GM11168 (cell line): ENCODE measurements around the gene NDUFS3.

Experiments
- in situ Hi-C: fragments of 300-500 bp; cut with MboI; formaldehyde crosslinking; loops from one replicate; pipeline ENCODE4 v1.12.0; 2022; ENCODE audit warnings: low sequenced_read_pairs; ENCODE audit not compliant: unreplicated experiment

The NDUFS3 gene

GRCh38 chr11:47589118-47589517 lies 10.2 kb downstream of the NDUFS3 start:
- in situ Hi-C loops, result no loop called here

DNA sequence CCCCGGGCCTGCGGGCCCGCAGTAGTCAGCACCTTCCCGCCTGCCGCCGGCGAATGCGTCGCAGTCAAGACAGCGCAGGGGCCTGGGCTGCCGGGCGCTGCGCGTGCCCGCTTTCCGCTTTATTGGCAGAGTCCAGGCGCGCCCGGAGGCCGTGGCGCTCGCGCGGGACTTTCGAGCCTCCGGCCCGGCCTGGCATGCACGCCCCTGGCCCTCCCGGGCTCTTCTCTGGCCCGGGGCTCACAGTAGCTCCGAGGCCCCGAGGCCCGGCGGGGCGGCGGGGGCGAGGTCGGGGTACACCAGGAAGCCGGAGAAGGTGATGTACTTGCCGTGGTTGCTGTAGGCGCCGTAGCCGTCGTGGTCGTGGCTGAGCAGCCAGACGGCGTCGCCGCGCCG lies 10.7 kb downstream of the NDUFS3 start:
- in situ Hi-C loops, result no loop called here

DNA sequence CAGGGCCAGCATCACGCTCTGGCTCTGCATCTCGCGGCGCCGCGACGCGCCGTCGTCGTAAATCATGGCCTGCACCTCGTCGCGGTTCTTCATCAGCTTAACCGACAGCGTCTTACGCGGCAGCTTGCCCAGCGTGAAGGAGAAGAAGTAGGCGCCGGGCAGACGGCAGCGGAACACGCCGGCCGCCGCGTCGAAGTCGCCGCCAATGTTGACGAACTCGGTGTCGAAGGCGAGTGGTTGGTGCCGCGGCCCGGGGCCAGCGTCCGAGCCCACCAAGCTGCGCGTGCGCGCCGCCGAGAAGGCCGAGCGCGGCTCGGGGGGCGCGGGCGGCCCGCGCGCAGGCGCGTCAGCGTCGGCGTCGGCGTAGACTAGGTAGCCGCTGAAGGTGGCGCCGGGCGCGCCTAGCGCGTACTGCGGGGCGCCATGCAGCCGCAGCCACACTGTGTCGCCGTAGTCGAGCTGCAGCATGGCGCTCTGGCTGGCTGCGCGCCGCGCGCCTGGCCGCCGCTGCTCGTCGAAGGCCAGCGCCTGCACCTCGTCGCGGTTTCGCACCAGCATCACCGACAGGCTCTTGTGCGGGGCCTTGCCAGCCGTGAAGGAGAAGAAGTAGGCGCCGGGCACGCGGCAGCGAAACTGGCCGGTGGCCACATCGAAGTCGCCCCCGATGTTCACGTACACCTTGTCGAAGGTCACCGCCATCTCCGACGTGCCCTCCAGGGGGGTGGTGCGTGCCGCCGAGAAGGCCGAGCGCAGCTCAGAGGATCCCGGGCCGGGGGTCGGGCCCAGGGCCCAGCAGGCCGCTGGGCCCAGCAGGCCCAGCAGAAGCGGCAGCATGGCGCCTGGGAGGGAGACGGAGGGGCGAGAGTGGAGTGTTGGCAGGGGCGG lies 11.3 kb downstream of the NDUFS3 start:
- in situ Hi-C loops, result no loop called here

DNA sequence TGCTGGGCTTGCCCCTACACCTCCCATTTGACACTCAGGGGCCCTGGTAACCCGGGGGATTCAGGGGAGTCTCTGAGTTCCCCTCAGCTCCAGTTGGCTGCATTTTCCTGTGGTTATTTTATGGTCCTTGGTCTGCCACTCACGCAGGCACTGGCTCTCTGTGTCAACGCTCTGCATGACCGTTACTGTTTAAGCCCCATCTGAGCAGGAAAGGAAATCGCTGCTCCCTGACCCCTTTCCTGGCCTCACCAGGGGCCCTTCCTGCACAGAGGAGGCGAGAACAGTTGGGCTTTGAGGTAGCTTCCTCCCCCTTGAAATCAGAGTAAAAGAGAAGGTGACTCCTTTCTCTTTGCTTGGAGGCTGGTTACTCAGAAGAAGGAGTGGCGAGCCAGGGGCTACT lies 12.9 kb downstream of the NDUFS3 start:
- in situ Hi-C loops, result no loop called here

DNA sequence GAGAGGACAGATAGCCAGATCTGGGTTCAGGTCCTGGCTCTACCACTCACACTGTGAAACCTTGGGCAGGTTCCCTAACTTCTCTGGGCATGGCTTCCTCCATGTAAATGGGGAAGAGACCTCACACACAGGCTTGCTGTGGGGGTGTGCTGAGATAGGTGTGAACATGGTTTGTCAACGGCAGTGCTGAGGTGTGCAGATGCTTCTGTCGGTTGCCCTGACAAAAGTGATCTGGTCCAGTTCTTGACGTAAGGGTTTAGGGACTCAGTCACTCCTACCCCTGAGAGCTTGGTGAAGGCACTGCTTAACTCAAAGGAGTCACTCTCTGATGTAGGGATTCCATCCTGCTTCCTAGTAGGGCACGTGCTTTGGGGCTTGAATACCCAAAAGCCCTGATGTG lies 13.4 kb downstream of the NDUFS3 start:
- in situ Hi-C loops, result no loop called here

DNA sequence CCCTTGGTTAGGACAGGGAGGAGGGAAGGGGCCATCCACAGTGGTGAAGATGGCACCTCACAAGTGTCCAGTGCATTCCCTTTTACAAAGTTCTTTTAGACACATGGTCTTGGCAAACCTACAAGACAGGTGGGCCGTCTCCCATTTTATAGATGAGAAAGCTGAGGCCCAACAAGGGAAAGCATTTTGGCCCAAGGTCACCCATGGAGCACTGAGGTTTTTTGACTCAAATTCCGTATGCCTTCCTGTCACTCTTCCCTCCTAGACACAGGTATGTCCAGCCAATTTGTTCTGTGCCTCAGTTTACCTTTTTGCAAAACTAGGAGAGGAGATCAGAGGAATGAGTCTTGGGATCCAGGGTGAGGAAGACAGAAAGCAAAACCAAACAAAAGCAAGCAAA lies 14.1 kb downstream of the NDUFS3 start:
- in situ Hi-C loops, result no loop called here

- in situ Hi-C loops, result no loop called here
Measured at GRCh38 chr11:47593492-47593933, 14.6 kb downstream of the NDUFS3 start.

DNA sequence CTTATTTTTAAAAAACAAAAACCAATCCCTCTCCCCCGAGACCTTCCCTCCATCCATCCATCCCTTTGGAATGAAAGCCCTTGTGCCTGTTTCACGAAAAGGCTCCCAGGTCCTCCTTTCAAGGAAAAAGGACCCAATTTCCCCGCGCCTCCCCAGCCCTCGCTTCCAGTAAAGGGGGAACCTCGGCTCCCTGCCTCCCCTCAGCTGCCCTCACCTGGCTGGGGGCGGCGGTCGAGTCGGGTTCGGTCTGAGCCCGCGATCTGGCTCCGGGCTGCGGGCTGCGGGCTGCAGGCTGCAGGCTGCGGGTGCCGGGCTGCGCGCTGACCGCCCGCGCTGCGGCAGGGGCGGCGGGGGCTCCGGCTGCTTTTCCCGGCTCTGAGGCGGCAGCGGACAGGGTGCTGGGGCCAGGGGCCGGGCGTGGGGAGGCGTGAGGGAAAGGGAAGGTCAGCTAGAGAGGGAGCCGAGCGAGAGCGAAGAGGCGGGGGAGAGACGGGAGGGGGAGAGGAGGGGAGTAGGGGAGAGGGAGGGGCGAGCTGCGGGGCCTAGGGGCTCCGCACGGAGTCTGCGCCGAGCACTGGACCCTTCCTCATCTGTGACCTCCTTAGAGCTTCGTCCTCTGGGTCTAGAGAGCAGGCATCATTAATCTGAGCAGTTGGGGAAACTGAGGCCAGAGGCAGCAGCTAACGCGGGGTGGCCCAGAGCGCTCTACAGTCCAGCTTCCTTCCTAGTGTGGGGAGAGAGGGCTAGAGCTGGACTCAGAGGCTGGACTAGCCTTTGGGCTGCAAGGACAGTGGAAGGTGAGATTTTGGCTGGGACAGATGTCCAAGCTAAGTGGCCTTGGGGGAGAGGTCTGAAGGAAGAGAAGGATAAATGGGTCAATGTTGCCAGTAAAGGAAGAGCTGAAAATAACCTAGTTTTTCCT lies 15.3 kb downstream of the NDUFS3 start, which contains the start of gene C1QTNF4:
Gene C1QTNF4, minus strand, starts transcription at position 478 of the 922 bp plus-strand sequence. CDS start 3,601 bp downstream, outside the sequence.
- in situ Hi-C loops, result no loop called here

- in situ Hi-C loops, result no loop called here
Measured at GRCh38 chr11:47595029-47595428, 16.2 kb downstream of the NDUFS3 start.

DNA sequence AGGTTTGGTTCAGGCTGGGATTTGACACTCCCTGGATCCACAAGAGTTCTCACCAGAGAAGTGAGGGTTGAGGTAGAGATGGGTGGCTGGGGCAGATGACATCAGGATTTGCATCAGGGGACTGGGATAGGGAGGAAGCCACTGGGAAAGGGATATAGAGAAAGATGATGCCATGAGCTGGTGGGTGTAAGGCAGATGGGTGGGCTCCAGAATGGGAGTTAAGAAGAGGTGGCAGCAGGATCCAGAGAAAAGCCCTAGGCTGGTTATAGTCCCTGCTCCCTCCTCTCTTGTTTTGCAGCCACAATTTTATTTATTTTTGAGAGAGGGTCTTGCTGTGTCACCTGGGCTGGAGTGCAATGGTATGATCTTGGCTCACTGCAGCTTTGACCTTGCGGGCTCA lies 17.1 kb downstream of the NDUFS3 start:
- in situ Hi-C loops, result no loop called here

GRCh38 chr11:47599902-47600301 lies 21.0 kb downstream of the NDUFS3 start:
- in situ Hi-C loops, result no loop called here

DNA sequence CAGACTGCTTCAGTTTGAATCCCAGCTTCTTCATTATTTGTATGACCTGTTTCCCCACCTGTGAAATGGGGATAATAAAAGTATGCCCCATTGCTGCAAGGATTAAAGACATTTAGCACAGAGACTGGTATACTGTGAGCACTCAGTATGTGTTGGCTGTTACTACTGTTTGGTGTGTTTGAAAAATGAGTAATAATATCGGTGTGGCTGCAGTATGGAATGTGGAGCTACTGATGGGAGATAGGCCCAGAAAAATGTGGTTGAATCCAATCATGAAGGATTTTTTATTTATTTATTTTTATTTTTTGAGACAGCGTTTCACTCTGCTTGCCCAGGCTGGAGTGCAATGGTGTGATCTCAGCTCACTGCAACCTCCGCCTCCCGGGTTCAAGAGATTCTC lies 24.4 kb downstream of the NDUFS3 start:
- in situ Hi-C loops, result no loop called here

DNA sequence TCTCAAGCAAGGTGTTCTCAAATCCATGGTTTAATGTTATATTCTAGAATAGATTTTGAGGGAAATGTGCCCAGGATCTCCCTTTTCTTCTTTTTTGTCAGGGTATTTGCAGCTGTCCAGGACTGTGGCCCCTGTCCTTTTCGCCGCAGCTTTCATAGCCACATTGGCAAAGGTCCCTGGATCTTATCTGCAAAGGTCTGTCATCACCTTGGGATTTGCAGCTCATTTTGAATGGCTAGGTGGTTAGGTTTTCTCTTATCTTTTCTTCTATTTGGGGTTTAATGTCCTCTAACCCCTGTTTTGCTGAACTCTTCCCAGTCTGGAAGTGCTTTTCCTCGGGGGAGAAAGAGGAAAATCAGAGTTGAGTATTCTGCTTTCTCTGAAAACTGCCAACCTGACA lies 27.0 kb downstream of the NDUFS3 start:
- in situ Hi-C loops, result no loop called here

- in situ Hi-C loops, result no loop called here
Measured at GRCh38 chr11:47606731-47607130, 27.9 kb downstream of the NDUFS3 start.

GRCh38 chr11:47607380-47607779 lies 28.5 kb downstream of the NDUFS3 start:
- in situ Hi-C loops, result no loop called here

DNA sequence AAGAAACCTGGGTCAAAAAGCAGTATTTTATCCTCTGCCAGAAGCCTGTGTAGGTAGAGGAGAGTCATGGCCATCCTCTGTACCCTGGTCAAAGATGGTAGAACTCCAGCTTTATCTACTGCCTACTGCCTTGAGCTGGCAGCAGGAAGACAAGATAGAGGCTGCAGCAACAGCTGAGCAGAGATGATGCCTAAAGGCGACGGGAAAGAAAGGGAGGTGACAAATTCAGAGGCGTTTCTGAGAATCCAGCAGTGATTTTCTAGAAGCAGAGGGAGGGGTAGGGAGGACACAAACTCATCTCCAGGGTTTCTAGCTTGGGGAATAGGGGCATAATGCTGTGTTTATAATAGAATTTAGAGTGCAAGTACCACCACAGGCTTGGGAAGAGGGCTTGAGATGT lies 30.8 kb downstream of the NDUFS3 start:
- in situ Hi-C loops, result no loop called here

DNA sequence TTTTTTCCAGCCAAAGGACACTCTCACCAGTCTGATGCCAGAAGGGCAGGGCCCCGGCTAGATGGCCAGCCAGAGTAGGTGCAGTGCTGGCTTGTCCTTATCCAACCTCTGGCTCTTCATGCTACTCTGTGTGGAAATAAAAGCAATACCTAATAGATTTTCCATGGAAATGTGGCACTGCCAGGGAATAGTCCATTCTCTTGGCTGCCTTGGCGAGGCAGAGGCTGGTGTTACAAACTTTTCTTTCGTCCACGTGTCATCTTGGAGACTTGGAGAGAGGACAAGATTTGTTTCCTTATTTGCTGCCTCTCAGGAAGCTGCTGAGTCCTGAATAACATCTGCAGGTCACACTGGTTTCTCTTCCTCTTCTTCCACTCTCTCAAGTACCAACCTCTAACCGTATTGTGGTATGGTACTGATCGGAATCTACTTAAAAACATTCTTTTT lies 32.5 kb downstream of the NDUFS3 start:
- in situ Hi-C loops, result no loop called here

GRCh38 chr11:47615249-47615648 lies 36.4 kb downstream of the NDUFS3 start:
- in situ Hi-C loops, result no loop called here

- in situ Hi-C loops, result no loop called here
Measured at GRCh38 chr11:47616726-47617416, 38.0 kb downstream of the NDUFS3 start.

GRCh38 chr11:47617417-47617809 lies 38.5 kb downstream of the NDUFS3 start:
- in situ Hi-C loops, result no loop called here
